Left lung (tissue), 10 donors: ENCODE data around the gene FANCB. TPM values are rescaled to one million over a fixed set of nuclear protein-coding genes. Genes with fewer than 3 reads are reported as not detected.

ENCODE experiments used
- ATAC-seq: fragments of 200-7000 bp; cut with Tn5 transposase; one replicate; pipeline ENCODE4 v1.9.1; 2020; ENCODE audit warnings: moderate library complexity
- DNase-seq, 4 donors: peaks; one replicate each; pipeline ENCODE4 v3.0.0-alpha.2; 2013 to 2020
- H3K27ac ChIP-seq, 2 donors: fragments of 200-600 bp; sonication (generic) in 1 of 2; one replicate each; pipeline versions ENCODE4 v1.5.0 to v1.8.0; 2020 to 2021
- H3K27me3 ChIP-seq, 2 donors: fragments of 200-600 bp; sonication (generic) in 1 of 2; one replicate each; pipeline versions ENCODE4 v1.5.0 to v1.8.0; 2020 to 2021
- H3K36me3 ChIP-seq, 2 donors: fragments of 200-600 bp; sonication (generic) in 1 of 2; one replicate each; pipeline versions ENCODE4 v1.5.0 to v1.8.0; 2020 to 2021
- H3K4me1 ChIP-seq, 2 donors: fragments of 200-600 bp; one replicate each; pipeline ENCODE4 v1.8.0; 2021
- H3K4me3 ChIP-seq, 2 donors: fragments of 200-600 bp; sonication (generic) in 1 of 2; one replicate each; pipeline versions ENCODE4 v1.5.0 to v1.8.0; 2020 to 2021; ENCODE audit warnings: mild to moderate bottlenecking in 1 of 2
- H3K9me3 ChIP-seq, 2 donors: fragments of 200-600 bp; sonication (generic) in 1 of 2; one replicate each; pipeline versions ENCODE4 v1.5.0 to v1.8.0; 2020 to 2021
- intact Hi-C, 2 donors: fragments of 100-400 bp; cut with DNase I; formaldehyde crosslinking; loops; one replicate each; pipeline versions ENCODE4 v1.11.2 to v1.14.2; 2022
- polyA plus RNA-seq, 6 donors: library from polyadenylated mRNA; unstranded; fragments of 120-200 nt; gene quantifications; one replicate each; pipeline ENCODE4 v1.2.1, GENCODE V29; 2013; ENCODE audit not compliant: insufficient read length in 6 of 6
- total RNA-seq, 2 donors: library from RNA; stranded (reverse); fragmentation: NEBNext Ultra II Directional; extraction: Animal tissue kit (Norgen Biotek cat#: 25700); gene quantifications; one replicate each; pipeline ENCODE4 v1.2.1, GENCODE V29; 2021
- TF ChIP-seq, protein P1 (sequence below), 2 donors: fragments of 200-600 bp; sonication (generic) in 1 of 2; IDR thresholded peaks; one replicate each; pipeline versions ENCODE4 v1.5.0 to v1.8.0; 2021; ENCODE audit warnings: antibody characterized with exemption in 2 of 2
- donor health status: DM: no; HTN: yes; CAD: no.
- donor health status: DM: no; HTN: no; CAD: no.

FANCB gene
- total and polyA plus RNA-seq, 8 donors: 2.5 to 5.7 (median 4.1) TPM

DNA sequence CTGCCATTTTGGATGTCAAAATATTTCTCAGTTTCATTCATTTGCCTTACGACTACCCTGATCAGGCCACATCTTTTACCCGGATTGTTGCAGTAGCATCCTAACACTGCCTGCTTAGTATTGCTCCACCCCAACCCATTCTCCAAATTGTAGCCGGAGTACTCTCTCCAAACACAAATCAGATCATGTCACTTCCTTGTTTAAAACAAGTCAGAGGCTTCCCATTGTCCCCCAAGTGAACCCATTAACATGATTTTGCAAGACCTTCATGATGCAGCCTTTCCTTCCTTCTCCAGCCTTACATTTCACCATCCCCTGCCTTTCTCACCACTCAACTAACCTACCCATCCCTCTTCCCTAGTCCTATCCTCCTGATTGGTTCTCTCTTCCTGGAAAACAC, 53.1 kb downstream of the FANCB start:
- intact Hi-C loops: no loop called here
- TF ChIP-seq, protein P1, sequence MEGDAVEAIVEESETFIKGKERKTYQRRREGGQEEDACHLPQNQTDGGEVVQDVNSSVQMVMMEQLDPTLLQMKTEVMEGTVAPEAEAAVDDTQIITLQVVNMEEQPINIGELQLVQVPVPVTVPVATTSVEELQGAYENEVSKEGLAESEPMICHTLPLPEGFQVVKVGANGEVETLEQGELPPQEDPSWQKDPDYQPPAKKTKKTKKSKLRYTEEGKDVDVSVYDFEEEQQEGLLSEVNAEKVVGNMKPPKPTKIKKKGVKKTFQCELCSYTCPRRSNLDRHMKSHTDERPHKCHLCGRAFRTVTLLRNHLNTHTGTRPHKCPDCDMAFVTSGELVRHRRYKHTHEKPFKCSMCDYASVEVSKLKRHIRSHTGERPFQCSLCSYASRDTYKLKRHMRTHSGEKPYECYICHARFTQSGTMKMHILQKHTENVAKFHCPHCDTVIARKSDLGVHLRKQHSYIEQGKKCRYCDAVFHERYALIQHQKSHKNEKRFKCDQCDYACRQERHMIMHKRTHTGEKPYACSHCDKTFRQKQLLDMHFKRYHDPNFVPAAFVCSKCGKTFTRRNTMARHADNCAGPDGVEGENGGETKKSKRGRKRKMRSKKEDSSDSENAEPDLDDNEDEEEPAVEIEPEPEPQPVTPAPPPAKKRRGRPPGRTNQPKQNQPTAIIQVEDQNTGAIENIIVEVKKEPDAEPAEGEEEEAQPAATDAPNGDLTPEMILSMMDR (IDR thresholded peaks at IDR 0.05): no peak
- Histone ChIP-seq H3K4me3 (no peak overlapping the region), H3K27me3 (no peaks in the 10 kb centered on the region), H3K4me1 (no peaks in the 10 kb centered on the region), H3K27ac (no peak overlapping the region), H3K36me3 (no peaks in the 10 kb centered on the region), H3K9me3 (no peaks in the 10 kb centered on the region)
- DNase-seq: no peak
- ATAC-seq: peak; percentile 18

DNA sequence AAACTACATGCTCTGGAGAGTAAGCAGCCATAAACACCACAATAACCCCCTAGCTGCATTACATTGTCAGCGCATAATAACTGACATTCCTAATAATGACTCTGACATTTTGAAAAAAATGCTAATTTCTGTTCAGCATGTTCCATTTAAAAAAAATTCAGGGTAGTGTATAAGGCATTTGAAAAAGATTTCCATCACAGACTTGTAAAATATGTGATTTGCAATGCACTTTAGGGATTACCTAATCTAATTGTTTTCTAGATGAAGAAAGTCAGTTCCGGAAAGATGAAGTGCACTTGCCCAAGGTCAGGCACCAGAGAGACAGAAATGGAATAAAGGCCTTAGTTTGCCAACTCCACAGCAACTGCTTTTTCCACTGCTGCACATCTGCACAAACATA, 55.3 kb downstream of the FANCB start:
- DNase-seq: no peak
- H3K27ac ChIP-seq: no peak overlapping the region
- intact Hi-C loops: no loop called here
- TF ChIP-seq, protein P1 (IDR thresholded peaks at IDR 0.05): no peak
- H3K4me1 ChIP-seq: no peaks in the 10 kb centered on the region
- ATAC-seq: no peak
- H3K9me3 ChIP-seq: no peaks in the 10 kb centered on the region
- no peaks in the 10 kb centered on the region for H3K36me3 ChIP-seq
- no peaks in the 10 kb centered on the region for H3K27me3 ChIP-seq
- no peak overlapping the region for H3K4me3 ChIP-seq

DNA sequence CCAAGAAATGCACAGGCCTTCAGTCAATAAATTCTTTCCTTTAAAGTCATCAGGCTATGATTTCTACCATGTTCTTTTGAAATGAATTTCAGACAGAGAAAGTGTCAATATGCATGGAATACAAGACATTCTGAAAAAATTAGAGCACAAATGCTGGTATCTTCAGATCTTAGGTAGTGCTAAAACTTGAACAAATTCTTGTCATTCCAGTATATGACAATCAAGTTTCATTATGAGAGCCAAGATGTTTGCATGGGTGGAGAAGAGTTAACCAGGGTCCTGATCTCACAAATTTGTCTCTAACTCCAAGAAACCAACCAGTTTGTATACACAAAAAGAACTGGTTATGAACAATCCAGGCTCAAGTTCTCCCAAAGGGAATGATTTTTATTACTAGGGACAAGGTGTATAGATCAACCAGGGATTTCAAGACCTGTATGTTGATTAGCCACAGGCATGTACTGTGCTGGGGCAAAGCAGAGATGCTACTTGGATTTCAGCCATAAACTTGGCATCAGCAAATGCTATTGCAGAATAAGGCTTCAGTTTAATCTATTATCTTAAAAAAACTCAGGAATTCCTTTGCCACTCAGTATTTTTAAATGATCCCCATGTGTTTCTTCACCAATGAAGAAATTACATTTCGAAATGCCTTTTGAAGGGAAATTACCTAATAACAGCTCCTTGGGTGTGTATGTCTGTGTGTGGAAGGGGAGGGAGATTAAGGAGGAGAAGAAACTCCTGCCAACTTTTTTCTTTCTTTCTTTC, 69.7 kb downstream of the FANCB start:
- no peak for ATAC-seq
- no peak overlapping the region for H3K4me3 ChIP-seq
- no peak for DNase-seq
- no peaks in the 10 kb centered on the region for H3K36me3 ChIP-seq
- no peaks in the 10 kb centered on the region for H3K4me1 ChIP-seq
- intact Hi-C loops: no loop called here
- no peaks in the 10 kb centered on the region for H3K9me3 ChIP-seq
- H3K27me3 ChIP-seq: no peaks in the 10 kb centered on the region
- TF ChIP-seq, protein P1 (IDR thresholded peaks at IDR 0.05): no peak
- no peak overlapping the region for H3K27ac ChIP-seq

DNA sequence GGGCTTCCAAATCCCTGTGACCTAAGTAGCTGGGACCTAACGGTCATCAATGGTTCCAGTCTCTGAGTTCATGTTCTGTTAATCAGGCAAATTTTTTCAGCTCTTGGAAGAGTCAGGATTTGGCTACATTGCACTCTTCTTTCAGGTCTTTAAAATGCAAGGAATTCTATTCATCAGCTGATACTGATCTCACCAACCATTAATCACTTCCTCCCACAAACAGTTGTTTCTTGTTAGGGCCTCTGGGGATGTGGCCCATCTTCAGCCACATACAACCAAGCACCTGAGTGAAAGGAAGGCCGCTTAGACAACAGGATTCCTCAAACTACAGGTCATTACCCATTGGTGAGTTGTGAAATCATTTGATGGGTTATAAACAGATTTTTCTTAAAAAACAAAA, 71.7 kb downstream of the FANCB start:
- H3K4me3 ChIP-seq: no peak overlapping the region
- no peak overlapping the region for H3K27ac ChIP-seq
- no peaks in the 10 kb centered on the region for H3K27me3 ChIP-seq
- DNase-seq: no peak
- intact Hi-C loops: no loop called here
- no peak for ATAC-seq
- H3K4me1 ChIP-seq: no peaks in the 10 kb centered on the region
- H3K36me3 ChIP-seq: no peaks in the 10 kb centered on the region
- H3K9me3 ChIP-seq: no peaks in the 10 kb centered on the region
- TF ChIP-seq, protein P1 (IDR thresholded peaks at IDR 0.05): no peak

DNA sequence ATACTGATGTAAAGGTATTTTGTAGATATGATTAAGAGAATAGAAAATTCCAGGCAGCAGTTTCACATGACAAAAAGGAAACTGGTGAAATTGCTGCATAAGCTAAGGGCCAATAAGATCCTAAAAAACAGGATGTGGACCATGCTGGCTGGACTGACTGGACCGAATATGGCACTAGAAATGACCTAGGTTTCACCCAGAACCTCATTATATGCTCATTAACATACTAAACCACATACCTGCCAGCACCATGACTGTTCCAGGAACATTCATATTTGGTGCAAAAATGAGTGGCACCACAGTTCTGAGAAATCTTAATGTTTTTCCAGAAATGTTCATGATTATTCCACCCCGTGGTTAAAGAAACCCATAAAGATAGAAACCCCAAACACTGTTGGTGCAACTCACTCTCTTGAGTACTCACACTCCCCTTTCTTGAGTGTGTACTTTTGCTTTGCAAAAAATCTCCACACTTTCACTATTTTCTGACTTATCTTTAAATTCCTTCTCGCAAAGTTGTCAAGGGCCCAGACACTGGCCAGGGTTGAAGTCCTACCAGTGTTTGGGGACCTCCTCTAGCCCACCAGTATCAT, 74.0 kb downstream of the FANCB start:
- TF ChIP-seq, protein P1 (IDR thresholded peaks at IDR 0.05): no peak
- ATAC-seq: no peak
- intact Hi-C loops: no loop called here

More for the DNA sequence above, 74.0 kb downstream of the FANCB start:
- Histone ChIP-seq H3K4me3 (no peak overlapping the region), H3K36me3 (no peaks in the 10 kb centered on the region), H3K4me1 (no peaks in the 10 kb centered on the region), H3K9me3 (no peaks in the 10 kb centered on the region), H3K27ac (no peak overlapping the region), H3K27me3 (no peaks in the 10 kb centered on the region)
- no peak for DNase-seq

Other genes with a start within 250 kb of the FANCB start
- 10 to 100 TPM; 22.3 to 29.7 TPM for gene MOSPD2, start 352 bp upstream of the FANCB start, total RNA-seq
- 10 to 100 TPM; 16.6 to 27.1 (median 21.1) TPM for gene MOSPD2, start 352 bp upstream of the FANCB start, polyA plus RNA-seq